Measurements from ENCODE around the gene TUBG1. TPM values are rescaled to one million over a fixed set of nuclear protein-coding genes. Genes with fewer than 3 reads are reported as not detected.

Gene TUBG1
- total RNA-seq, 4 donors from 2014 or later = 19.8 to 64.4 (median 37.9) TPM

- Histone ChIP-seq H3K27me3 (no peaks in the 10 kb centered on the region), H3K27ac (peak overlapping the region in 2 of 4 donors; percentile 80 to 86), H3K4me1 (peaks cover 0 to 44% (median 35%) of the 10 kb centered on the region in 4 donors), H3K4me3 (peak overlapping the region in 2 of 4 donors; percentile 68 to 86), H3K9me3 (no peaks in the 10 kb centered on the region), H3K36me3 (peaks cover 0 to 31% (median 0%) of the 10 kb centered on the region in 3 donors)
- peak in 1 of 6 experiments; percentile 13 for TF ChIP-seq CTCF (IDR thresholded peaks at IDR 0.05)
- TF ChIP-seq POLR2A (IDR thresholded peaks at IDR 0.05) = no peak
- no peak for DNase-seq
Measured at GRCh38 chr17:42563543-42563942, 45.9 kb upstream of the TUBG1 start.

GRCh38 chr17:42563950-42564349 lies 45.5 kb upstream of the TUBG1 start:
- no peaks in the 10 kb centered on the region for H3K9me3 ChIP-seq
- no peaks in the 10 kb centered on the region for H3K27me3 ChIP-seq
- H3K27ac ChIP-seq = peak overlapping the region in 1 of 4 donors; percentile 80
- TF ChIP-seq POLR2A (IDR thresholded peaks at IDR 0.05) = no peak
- TF ChIP-seq CTCF (IDR thresholded peaks at IDR 0.05) = no peak
- H3K4me1 ChIP-seq = peaks cover 0 to 48% (median 35%) of the 10 kb centered on the region in 4 donors
- DNase-seq = no peak
- peak overlapping the region in 1 of 4 donors; percentile 86 for H3K4me3 ChIP-seq
- peaks cover 0 to 35% (median 0%) of the 10 kb centered on the region in 3 donors for H3K36me3 ChIP-seq

- H3K4me3 ChIP-seq = no peak overlapping the region
- TF ChIP-seq CTCF (IDR thresholded peaks at IDR 0.05) (no peak), POLR2A (IDR thresholded peaks at IDR 0.05) (no peak)
- peaks cover 0 to 45% (median 0%) of the 10 kb centered on the region in 3 donors for H3K36me3 ChIP-seq
- DNase-seq = no peak
- H3K4me1 ChIP-seq = peaks cover 0 to 51% (median 35%) of the 10 kb centered on the region in 4 donors
- H3K27ac ChIP-seq = no peak overlapping the region
- no peaks in the 10 kb centered on the region for H3K9me3 ChIP-seq
- no peaks in the 10 kb centered on the region for H3K27me3 ChIP-seq
Measured at GRCh38 chr17:42564815-42565522, 44.5 kb upstream of the TUBG1 start.

GRCh38 chr17:42565523-42566214 lies 43.8 kb upstream of the TUBG1 start:
- no peaks in the 10 kb centered on the region for H3K27me3 ChIP-seq
- DNase-seq = no peak
- peaks cover 0 to 51% (median 35%) of the 10 kb centered on the region in 4 donors for H3K4me1 ChIP-seq
- no peak for TF ChIP-seq POLR2A (IDR thresholded peaks at IDR 0.05)
- no peak for TF ChIP-seq CTCF (IDR thresholded peaks at IDR 0.05)
- no peak overlapping the region for H3K4me3 ChIP-seq
- H3K36me3 ChIP-seq = peaks cover 0 to 52% (median 0%) of the 10 kb centered on the region in 3 donors
- peak overlapping the region in 3 of 4 donors; percentile 97 to 100 (median 97) for H3K27ac ChIP-seq
- H3K9me3 ChIP-seq = no peaks in the 10 kb centered on the region

- no peak for DNase-seq
- Histone ChIP-seq H3K27ac (peak overlapping the region; percentile 96 to 100 (median 97)), H3K4me3 (peak overlapping the region; percentile 77 to 95 (median 90)), H3K9me3 (no peaks in the 10 kb centered on the region), H3K36me3 (peaks cover 0 to 59% (median 0%) of the 10 kb centered on the region in 3 donors), H3K4me1 (peaks cover 0 to 48% (median 33%) of the 10 kb centered on the region in 4 donors), H3K27me3 (no peaks in the 10 kb centered on the region)
- TF ChIP-seq CTCF (IDR thresholded peaks at IDR 0.05) (no peak), POLR2A (IDR thresholded peaks at IDR 0.05) (no peak)
Measured at GRCh38 chr17:42566215-42566882, 43.1 kb upstream of the TUBG1 start.
